ENCODE data around the gene SIKE1. TPM values are rescaled to one million over a fixed set of nuclear protein-coding genes. Genes with fewer than 3 reads are reported as not detected.
"Not testable (repeated sequence)": the region's sequence is repeated elsewhere in the genome, so short reads cannot be mapped to it uniquely, and the experiment has no call there.

SIKE1 gene
- total and polyA plus RNA-seq, 2 experiments from 2014 or later, result 40.5 to 50.1 TPM

- Histone ChIP-seq H3K4me1 (ENCODE audit: insufficient read depth) (peaks cover 26% of the 10 kb centered on the region), H4K20me1 (ENCODE audit: insufficient read depth, poor library complexity, severe bottlenecking) (peaks cover 59% of the 10 kb centered on the region)
- 26% methylated on average over 14 of the region's 14 CpGs for WGBS (ENCODE audit: low lambda C conversion rate, missing lambda C conversion rate)
These were observed 24.2 kb downstream of the SIKE1 start for GRCh38 chr1:114756009-114756892.

GRCh38 chr1:114755006-114755931, 25.2 kb downstream of the SIKE1 start:
- H4K20me1 ChIP-seq (ENCODE audit: insufficient read depth, poor library complexity, severe bottlenecking), result peaks cover 69% of the 10 kb centered on the region
- no peaks in the 10 kb centered on the region for H3K27me3 ChIP-seq
- H3K4me3 ChIP-seq, result peak overlapping the region; percentile 74
- no peak for TF ChIP-seq EZH2 (IDR thresholded peaks at IDR 0.05; ENCODE audit: borderline replicate concordance)
- TF ChIP-seq CTCF (IDR thresholded peaks at IDR 0.05; ENCODE audit: poor library complexity), result no peak
- no peak for TF ChIP-seq EZH2phosphoT487 (IDR thresholded peaks at IDR 0.05; ENCODE audit: low read depth, severe bottlenecking, unreplicated experiment)
- H3K9me2 ChIP-seq (replicated peaks; ENCODE audit: insufficient read depth), result no peaks in the 10 kb centered on the region
- peak overlapping the region; percentile 90 for H3K4me2 ChIP-seq
- no peaks in the 10 kb centered on the region for H3K36me3 ChIP-seq (replicated peaks; ENCODE audit: insufficient read depth, low read depth)
- 64% methylated on average over 7 of the region's 7 CpGs for WGBS (ENCODE audit: low lambda C conversion rate, missing lambda C conversion rate)
- no peak overlapping the region for H2AFZ ChIP-seq
- H3K27ac ChIP-seq, result peak overlapping the region; percentile 99
- DNase-seq (ENCODE audit: low spot score), result no peak
- H3K4me1 ChIP-seq (ENCODE audit: insufficient read depth), result peaks cover 26% of the 10 kb centered on the region
- no peaks in the 10 kb centered on the region for H3K9me3 ChIP-seq (ENCODE audit: low read depth)
- H3K79me2 ChIP-seq, result peaks cover 70% of the 10 kb centered on the region

More at GRCh38 chr1:114756009-114756892, 24.2 kb downstream of the SIKE1 start:
- H3K9me2 ChIP-seq (replicated peaks; ENCODE audit: insufficient read depth), result no peaks in the 10 kb centered on the region
- H2AFZ ChIP-seq, result no peak overlapping the region
- H3K4me3 ChIP-seq, result peak overlapping the region; percentile 74
- no peaks in the 10 kb centered on the region for H3K9me3 ChIP-seq (ENCODE audit: low read depth)
- peak overlapping the region; percentile 90 for H3K4me2 ChIP-seq
- DNase-seq (ENCODE audit: low spot score), result no peak
- H3K79me2 ChIP-seq, result peaks cover 60% of the 10 kb centered on the region
- H3K36me3 ChIP-seq (replicated peaks; ENCODE audit: insufficient read depth, low read depth), result no peaks in the 10 kb centered on the region
- H3K27ac ChIP-seq, result peak overlapping the region; percentile 99
- TF ChIP-seq EZH2 (IDR thresholded peaks at IDR 0.05; ENCODE audit: borderline replicate concordance) (no peak), CTCF (IDR thresholded peaks at IDR 0.05; ENCODE audit: poor library complexity) (no peak), EZH2phosphoT487 (IDR thresholded peaks at IDR 0.05; ENCODE audit: low read depth, severe bottlenecking, unreplicated experiment) (no peak)
- H3K27me3 ChIP-seq, result no peaks in the 10 kb centered on the region

GRCh38 chr1:114753702-114754101, 26.8 kb downstream of the SIKE1 start:
- peaks cover 85% of the 10 kb centered on the region for H3K79me2 ChIP-seq
- H3K4me3 ChIP-seq; H3K36me3 ChIP-seq (replicated peaks; ENCODE audit: insufficient read depth, low read depth); H3K27ac ChIP-seq; DNase-seq (ENCODE audit: low spot score); H3K9me2 ChIP-seq (replicated peaks; ENCODE audit: insufficient read depth); H3K9me3 ChIP-seq (ENCODE audit: low read depth); H2AFZ ChIP-seq; H3K27me3 ChIP-seq: not testable (repeated sequence)
- WGBS (ENCODE audit: low lambda C conversion rate, missing lambda C conversion rate), result 96% methylated on average over 6 of the region's 6 CpGs
- peaks cover 85% of the 10 kb centered on the region for H4K20me1 ChIP-seq (ENCODE audit: insufficient read depth, poor library complexity, severe bottlenecking)
- H3K4me1 ChIP-seq (ENCODE audit: insufficient read depth), result peaks cover 29% of the 10 kb centered on the region
- H3K4me2 ChIP-seq, result peak overlapping the region; percentile 90

All from hepatocyte (in vitro differentiated cells).